Testis (tissue), 2 donors: Measurements from ENCODE around the gene JPT1.

Source experiments
- CTCF ChIP-seq, 3 experiments: fragments of 450-650 bp in 2 of 3; fragments of 200-600 bp in 1 of 3; sonication (generic) in 1 of 3; IDR thresholded peaks; one replicate each; pipeline ENCODE4 v1.5.1; 2016 to 2019; ENCODE audit warnings: antibody characterized with exemption in 3 of 3, mild to moderate bottlenecking in 2 of 3, moderate library complexity in 1 of 3
- POLR2A ChIP-seq: fragments of 450-650 bp; IDR thresholded peaks from one replicate; pipeline ENCODE4 v1.6.1; 2017; ENCODE audit warnings: antibody characterized with exemption, mild to moderate bottlenecking, moderate library complexity

- TF ChIP-seq CTCF (IDR thresholded peaks at IDR 0.05) (no peak), POLR2A (no peak)
Observed at GRCh38 chr17:75199886-75200618, 45.7 kb upstream of the JPT1 start.
